Cardiac fibroblast (primary cell): ENCODE data around the gene DIP2C.
"Not testable (repeated sequence)": the region's sequence is repeated elsewhere in the genome, so short reads cannot be mapped to it uniquely, and the experiment has no call there.

Source experiments
- DNase-seq, 2 donors: peaks; one replicate each; pipeline versions ENCODE4 v3.0.0 to v3.0.0-alpha.2; 2010; ENCODE audit warnings: low read depth in 2 of 2
- H3K4me3 ChIP-seq, 2 donors: replicated peaks in 1 of 2; 1 replicate in 1 of 2; 2 replicates in 1 of 2; pipeline ENCODE4 v1.5.1; 2011; ENCODE audit warnings: low read depth in 2 of 2, low read length in 2 of 2, mild to moderate bottlenecking in 2 of 2, moderate library complexity in 1 of 2
- TF ChIP-seq, protein P1 (sequence below): IDR thresholded peaks from one replicate; pipeline ENCODE4 v1.5.1; 2011; ENCODE audit warnings: low read depth, mild to moderate bottlenecking, low read length, inconsistent platforms

DIP2C gene

DNA sequence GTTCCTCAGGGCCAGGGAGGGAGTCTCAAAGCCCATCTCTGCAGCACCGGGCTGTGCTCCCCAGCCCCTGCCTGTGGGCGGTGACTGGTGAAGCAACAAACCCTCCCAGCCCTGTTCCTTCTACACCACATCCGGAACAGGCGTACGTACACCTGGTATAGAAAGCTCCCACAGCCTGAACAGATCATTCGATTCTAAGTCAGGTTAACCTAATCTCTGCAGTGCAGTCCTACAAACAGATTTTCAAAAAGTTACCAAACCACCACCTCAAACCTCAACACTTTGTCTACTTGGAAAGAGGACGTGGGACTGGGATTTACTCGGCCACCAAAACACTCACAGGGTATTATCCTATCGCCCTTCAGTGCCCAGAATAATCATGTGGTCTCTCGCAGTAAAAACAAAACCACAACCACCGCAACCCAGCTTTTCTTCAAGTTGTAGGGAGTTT lies 238.4 kb downstream of the DIP2C start:
- TF ChIP-seq, protein P1, sequence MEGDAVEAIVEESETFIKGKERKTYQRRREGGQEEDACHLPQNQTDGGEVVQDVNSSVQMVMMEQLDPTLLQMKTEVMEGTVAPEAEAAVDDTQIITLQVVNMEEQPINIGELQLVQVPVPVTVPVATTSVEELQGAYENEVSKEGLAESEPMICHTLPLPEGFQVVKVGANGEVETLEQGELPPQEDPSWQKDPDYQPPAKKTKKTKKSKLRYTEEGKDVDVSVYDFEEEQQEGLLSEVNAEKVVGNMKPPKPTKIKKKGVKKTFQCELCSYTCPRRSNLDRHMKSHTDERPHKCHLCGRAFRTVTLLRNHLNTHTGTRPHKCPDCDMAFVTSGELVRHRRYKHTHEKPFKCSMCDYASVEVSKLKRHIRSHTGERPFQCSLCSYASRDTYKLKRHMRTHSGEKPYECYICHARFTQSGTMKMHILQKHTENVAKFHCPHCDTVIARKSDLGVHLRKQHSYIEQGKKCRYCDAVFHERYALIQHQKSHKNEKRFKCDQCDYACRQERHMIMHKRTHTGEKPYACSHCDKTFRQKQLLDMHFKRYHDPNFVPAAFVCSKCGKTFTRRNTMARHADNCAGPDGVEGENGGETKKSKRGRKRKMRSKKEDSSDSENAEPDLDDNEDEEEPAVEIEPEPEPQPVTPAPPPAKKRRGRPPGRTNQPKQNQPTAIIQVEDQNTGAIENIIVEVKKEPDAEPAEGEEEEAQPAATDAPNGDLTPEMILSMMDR = no peak
- no peak for DNase-seq

DNA sequence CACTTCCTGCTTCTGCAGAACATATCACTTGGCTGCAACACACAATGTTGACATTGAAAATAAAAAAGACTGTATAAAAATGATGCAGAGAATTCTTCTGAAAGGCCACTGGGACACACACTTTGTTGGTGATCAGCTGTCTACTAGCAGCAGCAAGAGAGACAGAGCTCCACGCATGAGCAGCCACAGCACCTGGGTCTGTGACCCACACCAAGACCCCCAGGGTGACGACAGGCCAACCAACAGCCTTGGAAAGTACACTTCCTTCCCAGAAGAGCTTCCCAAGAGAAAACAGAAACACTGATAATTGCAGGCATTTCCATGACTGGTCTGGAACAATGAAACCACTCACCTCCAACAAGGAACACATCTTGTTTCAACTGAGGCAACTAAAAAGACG lies 239.0 kb downstream of the DIP2C start:
- DNase-seq = no peak
- TF ChIP-seq, protein P1 = no peak
- H3K4me3 ChIP-seq = no peak overlapping the region

More for the DNA sequence above, 238.4 kb downstream of the DIP2C start:
- H3K4me3 ChIP-seq = no peak overlapping the region

DNA sequence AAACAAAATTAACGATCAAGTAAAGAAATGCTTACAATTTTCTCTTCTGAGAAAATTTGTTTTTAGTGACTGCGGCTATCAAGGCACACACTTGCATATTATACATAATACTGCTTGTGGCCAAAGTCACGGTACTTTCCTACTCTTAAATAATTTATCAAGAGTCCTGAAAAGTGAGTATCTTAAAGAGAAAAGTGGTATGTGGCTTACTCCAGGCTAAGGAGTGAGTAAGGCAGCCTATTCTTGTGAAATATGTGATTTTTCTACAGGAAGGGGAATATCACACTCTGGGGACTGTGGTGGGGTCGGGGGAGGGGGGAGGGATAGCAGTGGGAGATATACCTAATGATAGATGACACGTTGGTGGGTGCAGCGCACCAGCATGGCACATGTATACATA lies 240.1 kb downstream of the DIP2C start:
- H3K4me3 ChIP-seq = not testable (repeated sequence)
- DNase-seq = peak; percentile 14 to 42

DNA sequence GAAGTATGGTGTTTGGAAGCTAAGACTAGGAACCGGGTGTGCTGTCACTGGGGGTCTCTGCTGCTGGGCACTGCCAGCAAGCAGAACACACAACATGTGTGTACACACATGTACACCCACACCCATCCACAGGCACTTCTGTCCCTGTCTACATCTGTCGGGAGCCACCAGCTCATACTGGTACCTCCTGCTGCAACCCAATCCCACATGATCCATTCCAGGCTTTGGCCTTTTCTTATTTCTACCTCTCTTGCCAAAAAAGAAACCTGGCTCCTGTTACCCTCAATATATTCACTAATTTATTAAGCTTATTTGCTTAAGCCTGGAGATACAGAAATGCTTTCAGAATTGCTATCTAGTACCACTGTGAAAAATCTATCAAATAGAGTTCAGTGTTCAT lies 246.0 kb downstream of the DIP2C start:
- no peak overlapping the region for H3K4me3 ChIP-seq
- DNase-seq = no peak
- TF ChIP-seq, protein P1 = no peak

DNA sequence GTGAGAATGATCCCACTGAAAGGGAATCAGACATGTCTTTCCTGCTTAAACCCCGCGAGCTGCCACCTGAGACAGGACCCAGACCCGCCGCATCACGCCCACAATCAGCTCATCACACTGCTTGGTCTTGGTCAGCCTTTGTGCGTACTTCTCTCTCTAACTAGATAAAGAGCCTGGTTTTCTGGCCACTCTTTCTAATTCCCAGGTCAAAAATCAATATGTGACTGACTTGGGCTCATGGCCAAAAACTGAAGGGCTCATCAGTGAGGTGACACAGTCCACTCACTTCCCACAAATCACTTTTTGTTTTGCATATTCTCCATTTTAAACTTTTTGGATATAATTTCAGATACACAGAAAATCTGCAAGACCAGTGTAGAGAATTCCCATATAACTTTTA lies 247.3 kb downstream of the DIP2C start:
- no peak for DNase-seq
- TF ChIP-seq, protein P1 = no peak
- H3K4me3 ChIP-seq = no peak overlapping the region

DNA sequence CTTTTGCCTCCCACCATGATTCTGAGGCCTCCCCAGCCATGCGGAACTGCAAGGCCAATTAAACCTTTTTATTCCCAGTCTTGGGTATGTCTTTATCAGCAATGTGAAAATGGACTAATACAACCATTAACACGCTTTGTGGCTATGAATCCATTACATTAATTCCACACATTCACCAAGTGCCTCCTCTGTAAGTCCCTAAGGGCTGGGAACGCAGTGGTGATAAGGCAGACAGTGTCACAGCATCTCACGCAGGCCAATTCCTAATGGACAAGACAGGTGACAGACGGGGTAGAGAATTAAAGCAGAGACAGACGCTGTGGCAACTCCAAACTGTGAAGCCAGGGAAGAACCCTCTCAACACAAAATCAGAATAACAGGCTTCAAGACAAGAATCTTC lies 247.8 kb downstream of the DIP2C start:
- TF ChIP-seq, protein P1 = no peak
- DNase-seq = no peak
- H3K4me3 ChIP-seq = no peak overlapping the region

DNA sequence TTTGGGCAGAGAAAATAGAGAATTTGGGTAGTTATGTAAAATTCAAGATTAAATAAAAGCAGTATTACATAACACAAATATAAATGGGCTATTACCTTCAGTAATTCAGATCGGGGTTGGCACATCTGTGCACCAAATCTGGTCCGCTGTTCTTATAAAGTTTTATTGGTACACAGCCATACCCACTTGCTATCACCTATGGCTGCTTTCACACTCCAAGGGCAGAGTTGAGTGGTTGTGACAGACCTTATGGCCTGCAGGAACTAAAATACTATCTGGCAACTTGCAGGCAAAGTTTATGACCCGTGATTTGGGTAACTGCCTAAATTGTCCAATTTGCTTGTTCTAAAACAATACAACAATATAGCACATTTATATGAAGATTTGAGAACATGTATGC lies 249.3 kb downstream of the DIP2C start:
- DNase-seq = no peak
- H3K4me3 ChIP-seq = no peak overlapping the region
- TF ChIP-seq, protein P1 = no peak
